Activated T-helper 1 cell treated with anti-CD3 and anti-CD28 coated beads, Interleukin-12 subunit alpha, Interleukin-12 subunit beta, Interleukin-2, Interleukin-4 antibody, amounts not matched to agents 30 ng/mL and 10 ng/mL and 1 ng/mL, durations not matched to agents 14 hours and 24 hours and 36 hours (primary cell): Measurements from ENCODE around the gene SIRPA. TPM values are rescaled to one million over a fixed set of nuclear protein-coding genes. Genes with fewer than 3 reads are reported as not detected.

Experiments used
- DNase-seq: peaks from one replicate; pipeline ENCODE4 v3.0.0; 2021; ENCODE audit warnings: low spot score
- H3K27ac Mint-ChIP-seq: one replicate; pipeline ENCODE4 v1.8.0; 2021; ENCODE audit warnings: mild to moderate bottlenecking, mixed read lengths
- H3K27me3 Mint-ChIP-seq: one replicate; pipeline ENCODE4 v1.8.0; 2022; ENCODE audit warnings: mild to moderate bottlenecking, moderate library complexity, mixed read lengths; ENCODE audit not compliant: insufficient read depth
- H3K36me3 Mint-ChIP-seq: one replicate; pipeline ENCODE4 v1.8.0; 2021; ENCODE audit warnings: low read depth, mixed read lengths
- H3K4me1 Mint-ChIP-seq: one replicate; pipeline ENCODE4 v1.8.0; 2021; ENCODE audit warnings: low read depth, mixed read lengths
- H3K4me3 Mint-ChIP-seq: one replicate; pipeline ENCODE4 v1.8.0; 2021; ENCODE audit warnings: mild to moderate bottlenecking, moderate library complexity, mixed read lengths
- H3K9me3 Mint-ChIP-seq: one replicate; pipeline ENCODE4 v1.8.0; 2021; ENCODE audit warnings: mixed read lengths
- intact Hi-C: fragments of 100-400 bp; cut with micrococcal nuclease; formaldehyde crosslinking; loops from one replicate; pipeline ENCODE4 v1.15.1; 2024
- total RNA-seq: library from RNA; stranded (reverse); gene quantifications from 2 replicates; pipeline ENCODE4 v1.2.3, GENCODE V29; 2022

SIRPA gene
- total RNA-seq, 1 donor from 2014 or later = not detected

GRCh38 chr20:1860446-1860845 is 34.8 kb upstream of the SIRPA start:
- no peak overlapping the region for H3K27ac Mint-ChIP-seq
- intact Hi-C loops = no loop called here
- H3K36me3 Mint-ChIP-seq = no peaks in the 10 kb centered on the region
- H3K4me1 Mint-ChIP-seq = no peaks in the 10 kb centered on the region
- no peaks in the 10 kb centered on the region for H3K9me3 Mint-ChIP-seq
- H3K4me3 Mint-ChIP-seq = no peak overlapping the region
- no peak for DNase-seq
- H3K27me3 Mint-ChIP-seq = peaks cover 2% of the 10 kb centered on the region

- Mint-ChIP-seq H3K36me3 (no peaks in the 10 kb centered on the region), H3K9me3 (no peaks in the 10 kb centered on the region), H3K27me3 (peaks cover 5% of the 10 kb centered on the region), H3K4me1 (no peaks in the 10 kb centered on the region), H3K4me3 (no peak overlapping the region), H3K27ac (no peak overlapping the region)
- intact Hi-C loops = no loop called here
- DNase-seq = no peak
Observed at GRCh38 chr20:1861347-1861976, 33.7 kb upstream of the SIRPA start.

- Mint-ChIP-seq H3K4me3 (no peak overlapping the region), H3K9me3 (no peaks in the 10 kb centered on the region), H3K27ac (no peak overlapping the region), H3K36me3 (no peaks in the 10 kb centered on the region), H3K27me3 (peaks cover 5% of the 10 kb centered on the region), H3K4me1 (no peaks in the 10 kb centered on the region)
- intact Hi-C loops = no loop called here
- no peak for DNase-seq
Observed at GRCh38 chr20:1861996-1862662, 33.1 kb upstream of the SIRPA start.

GRCh38 chr20:1862663-1863053 is 32.5 kb upstream of the SIRPA start:
- Mint-ChIP-seq H3K27me3 (peaks cover 5% of the 10 kb centered on the region), H3K4me1 (no peaks in the 10 kb centered on the region), H3K9me3 (no peaks in the 10 kb centered on the region), H3K4me3 (no peak overlapping the region), H3K27ac (no peak overlapping the region), H3K36me3 (no peaks in the 10 kb centered on the region)
- no peak for DNase-seq
- intact Hi-C loops = no loop called here

GRCh38 chr20:1863296-1863695 is 31.9 kb upstream of the SIRPA start:
- Mint-ChIP-seq H3K9me3 (no peaks in the 10 kb centered on the region), H3K4me3 (no peak overlapping the region), H3K27me3 (peaks cover 5% of the 10 kb centered on the region), H3K36me3 (no peaks in the 10 kb centered on the region), H3K4me1 (no peaks in the 10 kb centered on the region), H3K27ac (no peak overlapping the region)
- intact Hi-C loops = no loop called here
- DNase-seq = no peak

- Mint-ChIP-seq H3K4me3 (no peak overlapping the region), H3K36me3 (no peaks in the 10 kb centered on the region), H3K27me3 (peaks cover 9% of the 10 kb centered on the region), H3K4me1 (no peaks in the 10 kb centered on the region), H3K9me3 (no peaks in the 10 kb centered on the region), H3K27ac (no peak overlapping the region)
- intact Hi-C loops = no loop called here
- DNase-seq = no peak
Observed at GRCh38 chr20:1866834-1867233, 28.4 kb upstream of the SIRPA start.

GRCh38 chr20:1867495-1868260 is 27.5 kb upstream of the SIRPA start:
- Mint-ChIP-seq H3K27me3 (peaks cover 9% of the 10 kb centered on the region), H3K27ac (no peak overlapping the region), H3K4me3 (no peak overlapping the region), H3K4me1 (no peaks in the 10 kb centered on the region), H3K9me3 (no peaks in the 10 kb centered on the region), H3K36me3 (no peaks in the 10 kb centered on the region)
- no peak for DNase-seq
- intact Hi-C loops = no loop called here

- intact Hi-C loops = no loop called here
Observed at GRCh38 chr20:1868856-1869255, 26.4 kb upstream of the SIRPA start.

GRCh38 chr20:1870323-1870722 is 24.9 kb upstream of the SIRPA start:
- Mint-ChIP-seq H3K4me1 (no peaks in the 10 kb centered on the region), H3K27me3 (peaks cover 9% of the 10 kb centered on the region), H3K27ac (no peak overlapping the region), H3K36me3 (no peaks in the 10 kb centered on the region), H3K4me3 (no peak overlapping the region), H3K9me3 (no peaks in the 10 kb centered on the region)
- intact Hi-C loops = no loop called here
- DNase-seq = no peak

More at GRCh38 chr20:1868856-1869255, 26.4 kb upstream of the SIRPA start:
- H3K27ac Mint-ChIP-seq = no peak overlapping the region
- H3K36me3 Mint-ChIP-seq = no peaks in the 10 kb centered on the region
- no peak for DNase-seq
- peaks cover 9% of the 10 kb centered on the region for H3K27me3 Mint-ChIP-seq
- no peaks in the 10 kb centered on the region for H3K4me1 Mint-ChIP-seq
- H3K4me3 Mint-ChIP-seq = no peak overlapping the region
- H3K9me3 Mint-ChIP-seq = no peaks in the 10 kb centered on the region

- Mint-ChIP-seq H3K27me3 (peaks cover 4% of the 10 kb centered on the region), H3K36me3 (no peaks in the 10 kb centered on the region), H3K4me3 (no peak overlapping the region), H3K9me3 (no peaks in the 10 kb centered on the region), H3K4me1 (no peaks in the 10 kb centered on the region), H3K27ac (no peak overlapping the region)
- intact Hi-C loops = no loop called here
- no peak for DNase-seq
Observed at GRCh38 chr20:1870792-1871550, 24.2 kb upstream of the SIRPA start.

- intact Hi-C loops = no loop called here
- Mint-ChIP-seq H3K9me3 (no peaks in the 10 kb centered on the region), H3K4me1 (no peaks in the 10 kb centered on the region), H3K36me3 (no peaks in the 10 kb centered on the region), H3K27ac (no peak overlapping the region), H3K27me3 (peaks cover 4% of the 10 kb centered on the region), H3K4me3 (no peak overlapping the region)
- DNase-seq = no peak
Observed at GRCh38 chr20:1871807-1872458, 23.3 kb upstream of the SIRPA start.

- H3K4me3 Mint-ChIP-seq = no peak overlapping the region
- H3K27ac Mint-ChIP-seq = no peak overlapping the region
- intact Hi-C loops = no loop called here
- H3K27me3 Mint-ChIP-seq = peaks cover 4% of the 10 kb centered on the region
- no peaks in the 10 kb centered on the region for H3K4me1 Mint-ChIP-seq
- DNase-seq = no peak
- no peaks in the 10 kb centered on the region for H3K9me3 Mint-ChIP-seq
- H3K36me3 Mint-ChIP-seq = no peaks in the 10 kb centered on the region
Observed at GRCh38 chr20:1872459-1873097, 22.6 kb upstream of the SIRPA start.
